ENCODE measurements around the gene ERP44.

Gene ERP44

DNA sequence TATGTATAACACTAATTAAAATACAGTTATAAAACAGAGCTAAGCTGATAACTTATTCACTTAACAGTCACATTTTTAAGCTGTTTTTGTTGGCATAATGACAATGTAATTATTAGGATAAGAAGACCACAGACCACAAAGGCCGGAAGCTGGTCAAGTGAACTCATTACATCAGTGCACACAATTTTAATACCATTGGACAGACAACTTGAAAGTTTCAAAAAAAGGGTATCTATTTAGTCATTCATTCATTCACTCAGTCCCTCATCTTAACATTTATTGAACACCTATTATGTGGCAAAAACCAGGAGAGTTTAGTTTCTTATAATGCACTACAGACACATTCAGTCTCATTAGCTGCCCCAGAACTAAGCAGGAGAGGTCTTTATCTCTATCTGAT lies 11.6 kb downstream of the ERP44 start:
- Histone ChIP-seq H3K79me2 (ENCODE audit: insufficient read depth, low read depth) (peaks cover 94% of the 10 kb centered on the region), H3K4me2 (peak overlapping the region; percentile 96; the same call in 1 of the 2 replicates), H3K9ac (no peak overlapping the region), H3K27ac (peak overlapping the region; percentile 1; the same call in 1 of the 2 replicates), H3K27me3 (ENCODE audit: insufficient read depth, low read depth) (no peaks in the 10 kb centered on the region), H3K4me1 (ENCODE audit: low read depth, poor library complexity, severe bottlenecking) (peaks cover 67% of the 10 kb centered on the region), H3K4me3 (IDR thresholded peaks at IDR 0.05; ENCODE audit: insufficient read depth, low read depth, low read length) (no peak overlapping the region), H3K36me3 (ENCODE audit: insufficient read depth) (no peaks in the 10 kb centered on the region), H2AFZ (ENCODE audit: low read depth) (no peak overlapping the region), H4K20me1 (ENCODE audit: insufficient read depth) (no peaks in the 10 kb centered on the region; the same call in 1 of the 2 replicates)
- TF ChIP-seq, protein P1, sequence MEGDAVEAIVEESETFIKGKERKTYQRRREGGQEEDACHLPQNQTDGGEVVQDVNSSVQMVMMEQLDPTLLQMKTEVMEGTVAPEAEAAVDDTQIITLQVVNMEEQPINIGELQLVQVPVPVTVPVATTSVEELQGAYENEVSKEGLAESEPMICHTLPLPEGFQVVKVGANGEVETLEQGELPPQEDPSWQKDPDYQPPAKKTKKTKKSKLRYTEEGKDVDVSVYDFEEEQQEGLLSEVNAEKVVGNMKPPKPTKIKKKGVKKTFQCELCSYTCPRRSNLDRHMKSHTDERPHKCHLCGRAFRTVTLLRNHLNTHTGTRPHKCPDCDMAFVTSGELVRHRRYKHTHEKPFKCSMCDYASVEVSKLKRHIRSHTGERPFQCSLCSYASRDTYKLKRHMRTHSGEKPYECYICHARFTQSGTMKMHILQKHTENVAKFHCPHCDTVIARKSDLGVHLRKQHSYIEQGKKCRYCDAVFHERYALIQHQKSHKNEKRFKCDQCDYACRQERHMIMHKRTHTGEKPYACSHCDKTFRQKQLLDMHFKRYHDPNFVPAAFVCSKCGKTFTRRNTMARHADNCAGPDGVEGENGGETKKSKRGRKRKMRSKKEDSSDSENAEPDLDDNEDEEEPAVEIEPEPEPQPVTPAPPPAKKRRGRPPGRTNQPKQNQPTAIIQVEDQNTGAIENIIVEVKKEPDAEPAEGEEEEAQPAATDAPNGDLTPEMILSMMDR (conservative IDR thresholded peaks at IDR 0.05; ENCODE audit: low read depth, low read length), result no peak

DNA sequence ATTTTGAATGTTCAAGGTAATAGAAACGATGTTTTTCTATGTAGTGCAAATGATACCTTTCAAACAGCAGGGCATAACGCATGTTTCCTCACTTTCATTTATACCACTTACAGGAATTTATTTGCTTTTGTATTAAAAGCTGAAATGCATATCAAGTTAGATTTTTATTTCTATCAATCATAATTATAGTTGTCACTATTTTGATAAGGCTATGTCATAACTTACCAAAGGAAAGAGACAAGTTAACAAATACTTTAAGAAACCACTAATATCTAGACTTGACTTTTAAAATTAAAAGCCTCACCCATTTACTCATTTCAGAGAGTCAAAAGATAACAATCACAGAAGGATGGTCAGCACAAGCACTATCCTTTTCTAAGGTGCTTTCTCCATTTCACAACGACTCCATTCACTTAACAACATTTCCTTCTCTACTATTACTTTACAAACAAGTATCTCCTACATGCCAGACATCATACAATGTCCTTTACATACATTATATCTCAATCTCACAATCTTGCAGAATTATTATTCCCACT lies 12.6 kb downstream of the ERP44 start:
- TF ChIP-seq, protein P1 (conservative IDR thresholded peaks at IDR 0.05; ENCODE audit: low read depth, low read length), result no peak
- no peak overlapping the region for H3K4me3 ChIP-seq (IDR thresholded peaks at IDR 0.05; ENCODE audit: insufficient read depth, low read depth, low read length)
- no peaks in the 10 kb centered on the region for H3K27me3 ChIP-seq (ENCODE audit: insufficient read depth, low read depth)
- H3K27ac ChIP-seq, result peak overlapping the region; percentile 91
- peak overlapping the region; percentile 96; the same call in 1 of the 2 replicates for H3K4me2 ChIP-seq
- H3K79me2 ChIP-seq (ENCODE audit: insufficient read depth, low read depth), result peaks cover 94% of the 10 kb centered on the region
- no peak overlapping the region for H3K9ac ChIP-seq
- H4K20me1 ChIP-seq (ENCODE audit: insufficient read depth), result no peaks in the 10 kb centered on the region; the same call in 1 of the 2 replicates
- H3K4me1 ChIP-seq (ENCODE audit: low read depth, poor library complexity, severe bottlenecking), result peaks cover 77% of the 10 kb centered on the region
- no peak overlapping the region for H2AFZ ChIP-seq (ENCODE audit: low read depth)
- H3K36me3 ChIP-seq (ENCODE audit: insufficient read depth), result no peaks in the 10 kb centered on the region

DNA sequence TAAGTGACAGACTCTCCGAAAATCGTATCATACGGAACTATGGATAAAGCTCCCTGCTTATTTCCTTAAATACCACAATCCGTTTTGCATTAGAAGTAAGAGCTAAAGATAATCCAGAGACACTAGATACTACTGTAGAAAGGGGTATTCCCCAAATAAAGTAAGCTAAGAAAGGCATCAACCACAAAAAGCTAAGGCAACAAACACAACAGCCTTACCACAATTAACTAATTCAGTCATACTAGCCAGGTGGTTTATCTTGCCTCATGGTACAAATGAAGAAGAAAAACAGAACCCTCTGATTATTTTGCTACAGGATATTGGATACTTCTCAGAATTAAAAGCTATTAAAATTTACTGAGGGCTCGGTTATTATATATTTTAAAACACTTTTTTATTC lies 14.1 kb downstream of the ERP44 start:
- Histone ChIP-seq H3K4me3 (IDR thresholded peaks at IDR 0.05; ENCODE audit: insufficient read depth, low read depth, low read length) (no peak overlapping the region), H3K27ac (peak overlapping the region; percentile 91), H3K4me2 (peak overlapping the region; percentile 96), H4K20me1 (ENCODE audit: insufficient read depth) (no peaks in the 10 kb centered on the region; the same call in 1 of the 2 replicates), H3K79me2 (ENCODE audit: insufficient read depth, low read depth) (peaks cover 95% of the 10 kb centered on the region), H2AFZ (ENCODE audit: low read depth) (no peak overlapping the region), H3K4me1 (ENCODE audit: low read depth, poor library complexity, severe bottlenecking) (peaks cover 83% of the 10 kb centered on the region), H3K9ac (peak overlapping the region; percentile 58), H3K27me3 (ENCODE audit: insufficient read depth, low read depth) (no peaks in the 10 kb centered on the region), H3K36me3 (ENCODE audit: insufficient read depth) (no peaks in the 10 kb centered on the region)
- TF ChIP-seq, protein P1 (conservative IDR thresholded peaks at IDR 0.05; ENCODE audit: low read depth, low read length), result no peak

DNA sequence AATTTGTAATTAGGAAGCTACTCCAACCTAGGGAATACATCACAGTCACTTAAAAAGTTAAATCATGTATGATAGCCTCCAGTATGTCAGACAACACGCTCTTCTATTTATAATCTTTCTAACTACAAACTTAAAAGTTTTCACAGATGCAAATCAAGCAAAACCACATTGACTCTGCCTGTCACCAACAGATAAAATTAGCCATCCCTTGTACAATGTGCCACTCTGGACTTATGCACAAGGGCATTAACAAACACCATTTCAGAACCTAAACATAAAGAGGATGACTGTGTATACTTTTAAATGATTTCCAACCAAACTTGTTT lies 14.7 kb downstream of the ERP44 start:
- H3K4me3 ChIP-seq (IDR thresholded peaks at IDR 0.05; ENCODE audit: insufficient read depth, low read depth, low read length), result no peak overlapping the region
- H3K79me2 ChIP-seq (ENCODE audit: insufficient read depth, low read depth), result peaks cover 92% of the 10 kb centered on the region
- H3K36me3 ChIP-seq (ENCODE audit: insufficient read depth), result no peaks in the 10 kb centered on the region
- H3K4me1 ChIP-seq (ENCODE audit: low read depth, poor library complexity, severe bottlenecking), result peaks cover 82% of the 10 kb centered on the region
- H3K27ac ChIP-seq, result peak overlapping the region; percentile 91
- TF ChIP-seq, protein P1 (conservative IDR thresholded peaks at IDR 0.05; ENCODE audit: low read depth, low read length), result no peak
- H3K4me2 ChIP-seq, result peak overlapping the region; percentile 96
- no peak overlapping the region for H2AFZ ChIP-seq (ENCODE audit: low read depth)
- peak overlapping the region; percentile 58 for H3K9ac ChIP-seq
- H4K20me1 ChIP-seq (ENCODE audit: insufficient read depth), result no peaks in the 10 kb centered on the region; the same call in 1 of the 2 replicates
- no peaks in the 10 kb centered on the region for H3K27me3 ChIP-seq (ENCODE audit: insufficient read depth, low read depth)
